Ectodermal cell (in vitro differentiated cells): ENCODE data around the gene FZD2.

Experiments used
- H3K27ac ChIP-seq: 2 replicates; pipeline ENCODE4 v1.7.0; 2013; ENCODE audit warnings: mild to moderate bottlenecking, low read depth, low read length; ENCODE audit not compliant: insufficient read depth, poor library complexity, severe bottlenecking
- H3K27me3 ChIP-seq: 2 replicates; pipeline ENCODE4 v1.7.0; 2013; ENCODE audit warnings: mild to moderate bottlenecking, low read length; ENCODE audit not compliant: insufficient read depth, control insufficient read depth, poor library complexity, severe bottlenecking
- H3K36me3 ChIP-seq: one replicate; pipeline ENCODE4 v1.7.0; 2013; ENCODE audit warnings: low read length; ENCODE audit not compliant: control insufficient read depth, insufficient read depth
- H3K4me1 ChIP-seq: one replicate; pipeline ENCODE4 v1.7.0; 2013; ENCODE audit warnings: low read length; ENCODE audit not compliant: control insufficient read depth, insufficient read depth
- H3K4me3 ChIP-seq: 2 replicates; pipeline ENCODE4 v1.7.0; 2013; ENCODE audit warnings: low read depth, low read length, control low read depth; ENCODE audit not compliant: insufficient read depth
- H3K9me3 ChIP-seq: 2 replicates; pipeline ENCODE4 v1.7.0; 2013; ENCODE audit warnings: mild to moderate bottlenecking, low read length, moderate library complexity; ENCODE audit not compliant: control insufficient read depth
- WGBS, 2 experiments: methylation state at CpG; one replicate each; pipeline ENCODE4 v1.1.7; 2013; ENCODE audit warnings: missing lambda C conversion rate in 2 of 2; 5-methylcytosine and 5-hydroxymethylcytosine counted together

Gene FZD2

GRCh38 chr17:44595216-44595775, 38.0 kb downstream of the FZD2 start:
- 86 to 87% methylated on average over 10 of the region's 10 CpGs for WGBS, 2 experiments
- Histone ChIP-seq H3K27ac (no peak overlapping the region), H3K9me3 (no peaks in the 10 kb centered on the region), H3K4me3 (no peak overlapping the region), H3K36me3 (no peaks in the 10 kb centered on the region), H3K27me3 (no peaks in the 10 kb centered on the region), H3K4me1 (peaks cover 13% of the 10 kb centered on the region)

- H3K4me3 ChIP-seq: no peak overlapping the region
- no peaks in the 10 kb centered on the region for H3K9me3 ChIP-seq
- H3K4me1 ChIP-seq: peaks cover 14% of the 10 kb centered on the region
- no peaks in the 10 kb centered on the region for H3K36me3 ChIP-seq
- H3K27me3 ChIP-seq: no peaks in the 10 kb centered on the region
- 88 to 94% methylated on average over 5 of the region's 5 CpGs for whole genome bisulfite sequencing, 2 experiments
- no peak overlapping the region for H3K27ac ChIP-seq
These were observed 41.0 kb downstream of the FZD2 start for GRCh38 chr17:44598329-44598728.

- Histone ChIP-seq H3K27ac (no peak overlapping the region), H3K9me3 (no peaks in the 10 kb centered on the region), H3K27me3 (no peaks in the 10 kb centered on the region), H3K36me3 (no peaks in the 10 kb centered on the region), H3K4me1 (peaks cover 14% of the 10 kb centered on the region), H3K4me3 (no peak overlapping the region)
- 93 to 100% methylated on average over 1 of the region's 2 CpGs for WGBS, 2 experiments
These were observed 41.6 kb downstream of the FZD2 start for GRCh38 chr17:44598932-44599297.

- Histone ChIP-seq H3K27ac (peak overlapping the region; percentile 54), H3K27me3 (no peaks in the 10 kb centered on the region), H3K4me1 (peaks cover 17% of the 10 kb centered on the region), H3K36me3 (no peaks in the 10 kb centered on the region), H3K9me3 (no peaks in the 10 kb centered on the region), H3K4me3 (no peak overlapping the region)
- 51 to 52% methylated on average over 9 of the region's 9 CpGs for WGBS, 2 experiments
These were observed 42.3 kb downstream of the FZD2 start for GRCh38 chr17:44599298-44600175.

GRCh38 chr17:44601539-44601938, 44.3 kb downstream of the FZD2 start:
- Histone ChIP-seq H3K27me3 (no peaks in the 10 kb centered on the region), H3K9me3 (no peaks in the 10 kb centered on the region), H3K4me1 (peaks cover 17% of the 10 kb centered on the region), H3K27ac (no peak overlapping the region), H3K4me3 (no peak overlapping the region), H3K36me3 (no peaks in the 10 kb centered on the region)
- WGBS, 2 experiments: 91% methylated on average over 15 of the region's 15 CpGs

GRCh38 chr17:44601973-44602372, 44.7 kb downstream of the FZD2 start:
- no peak overlapping the region for H3K27ac ChIP-seq
- H3K4me1 ChIP-seq: peaks cover 17% of the 10 kb centered on the region
- H3K9me3 ChIP-seq: no peaks in the 10 kb centered on the region
- H3K36me3 ChIP-seq: no peaks in the 10 kb centered on the region
- no peak overlapping the region for H3K4me3 ChIP-seq
- WGBS, 2 experiments: 80 to 81% methylated on average over 9 of the region's 9 CpGs
- H3K27me3 ChIP-seq: no peaks in the 10 kb centered on the region

- Histone ChIP-seq H3K27ac (no peak overlapping the region), H3K4me1 (peaks cover 17% of the 10 kb centered on the region), H3K27me3 (no peaks in the 10 kb centered on the region), H3K9me3 (no peaks in the 10 kb centered on the region), H3K4me3 (no peak overlapping the region), H3K36me3 (no peaks in the 10 kb centered on the region)
- WGBS, 2 experiments: 89 to 90% methylated on average over 6 of the region's 6 CpGs
These were observed 45.1 kb downstream of the FZD2 start for GRCh38 chr17:44602390-44602789.

GRCh38 chr17:44602970-44603369, 45.7 kb downstream of the FZD2 start:
- Histone ChIP-seq H3K4me1 (peaks cover 20% of the 10 kb centered on the region), H3K9me3 (no peaks in the 10 kb centered on the region), H3K27me3 (no peaks in the 10 kb centered on the region), H3K4me3 (no peak overlapping the region), H3K27ac (no peak overlapping the region), H3K36me3 (no peaks in the 10 kb centered on the region)
- WGBS, 2 experiments: 96 to 97% methylated on average over 3 of the region's 3 CpGs

- Histone ChIP-seq H3K27me3 (no peaks in the 10 kb centered on the region), H3K27ac (no peak overlapping the region), H3K36me3 (no peaks in the 10 kb centered on the region), H3K4me1 (peaks cover 30% of the 10 kb centered on the region), H3K4me3 (no peak overlapping the region), H3K9me3 (no peaks in the 10 kb centered on the region)
- WGBS, 2 experiments: 85 to 92% methylated on average over 6 of the region's 6 CpGs
These were observed 47.0 kb downstream of the FZD2 start for GRCh38 chr17:44604116-44604761.

GRCh38 chr17:44604768-44605485, 47.6 kb downstream of the FZD2 start:
- Histone ChIP-seq H3K27me3 (no peaks in the 10 kb centered on the region), H3K27ac (no peak overlapping the region), H3K4me1 (peaks cover 25% of the 10 kb centered on the region), H3K9me3 (no peaks in the 10 kb centered on the region), H3K4me3 (no peak overlapping the region), H3K36me3 (no peaks in the 10 kb centered on the region)
- WGBS, 2 experiments: 92 to 95% methylated on average over 8 to 9 of the region's 10 CpGs
